ENCODE measurements around the gene TNS1. TPM values are rescaled to one million over a fixed set of nuclear protein-coding genes. Genes with fewer than 3 reads are reported as not detected.

The TNS1 gene
- total RNA-seq, 1 experiment from 2014 or later: 4.5 TPM

DNA sequence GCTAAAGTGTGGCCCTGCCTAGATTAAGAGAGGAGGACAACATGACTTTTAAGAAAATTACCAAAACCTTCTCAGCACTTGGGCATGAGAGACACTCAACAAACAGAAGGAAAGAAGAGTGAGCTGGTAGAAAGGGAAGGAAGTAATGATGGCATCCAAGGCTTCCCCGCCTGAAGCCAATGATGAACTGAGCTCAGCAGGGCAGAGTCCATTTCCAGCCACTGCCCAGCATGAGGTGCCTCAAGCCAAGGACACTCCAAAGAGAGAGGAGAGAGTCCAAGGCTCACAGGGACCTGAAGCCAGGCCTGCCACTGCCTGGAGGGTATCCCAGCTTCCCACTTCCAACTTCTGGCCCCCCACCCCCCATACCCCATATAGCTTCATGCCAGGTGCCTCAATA is 9.5 kb upstream of the TNS1 start:
- Mint-ChIP-seq H3K27ac (no peak overlapping the region), H3K4me3 (no peak overlapping the region), H3K9me3 (no peaks in the 10 kb centered on the region), H3K36me3 (no peaks in the 10 kb centered on the region), H3K4me1 (peaks cover 41% of the 10 kb centered on the region), H3K27me3 (ENCODE audit: low read depth) (peaks cover 50% of the 10 kb centered on the region)
- CTCF ChIA-PET: interaction anchor here (0.6 to 3.8 kb wide), 11 partner anchors 9 to 227 kb away, joined by 3 to 31 read pairs (median 3); partner anchors contain the start of genes RUFY4 and TNS1
- ATAC-seq (no peak), DNase-seq (ENCODE audit: low spot score) (no peak)
- TF ChIP-seq GRHL2 (CRISPR knock-in tag; IDR thresholded peaks at IDR 0.05; ENCODE audit: insufficient replicate concordance, severe bottlenecking) (no peak), ZNF532 (CRISPR knock-in tag; IDR thresholded peaks at IDR 0.05; ENCODE audit: borderline replicate concordance) (no peak), GABPB1 (CRISPR knock-in tag; IDR thresholded peaks at IDR 0.05) (no peak), SMAD3 (CRISPR knock-in tag; IDR thresholded peaks at IDR 0.05; ENCODE audit: borderline replicate concordance) (no peak), ZBTB43 (CRISPR knock-in tag; IDR thresholded peaks at IDR 0.05) (no peak), NR1H2 (CRISPR knock-in tag; IDR thresholded peaks at IDR 0.05) (no peak), ESRRA (CRISPR knock-in tag; IDR thresholded peaks at IDR 0.05; ENCODE audit: borderline replicate concordance) (no peak), MYBL2 (CRISPR knock-in tag; IDR thresholded peaks at IDR 0.05) (no peak), STAT6 (CRISPR knock-in tag; conservative IDR thresholded peaks at IDR 0.05; ENCODE audit: low read depth) (no peak), ATF3 (CRISPR knock-in tag; conservative IDR thresholded peaks at IDR 0.05) (no peak), JUN (CRISPR knock-in tag; IDR thresholded peaks at IDR 0.05) (no peak)
- TF ChIP-seq, protein P1, sequence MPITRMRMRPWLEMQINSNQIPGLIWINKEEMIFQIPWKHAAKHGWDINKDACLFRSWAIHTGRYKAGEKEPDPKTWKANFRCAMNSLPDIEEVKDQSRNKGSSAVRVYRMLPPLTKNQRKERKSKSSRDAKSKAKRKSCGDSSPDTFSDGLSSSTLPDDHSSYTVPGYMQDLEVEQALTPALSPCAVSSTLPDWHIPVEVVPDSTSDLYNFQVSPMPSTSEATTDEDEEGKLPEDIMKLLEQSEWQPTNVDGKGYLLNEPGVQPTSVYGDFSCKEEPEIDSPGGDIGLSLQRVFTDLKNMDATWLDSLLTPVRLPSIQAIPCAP (CRISPR knock-in tag; IDR thresholded peaks at IDR 0.05): no peak
- TF ChIP-seq, protein P2, sequence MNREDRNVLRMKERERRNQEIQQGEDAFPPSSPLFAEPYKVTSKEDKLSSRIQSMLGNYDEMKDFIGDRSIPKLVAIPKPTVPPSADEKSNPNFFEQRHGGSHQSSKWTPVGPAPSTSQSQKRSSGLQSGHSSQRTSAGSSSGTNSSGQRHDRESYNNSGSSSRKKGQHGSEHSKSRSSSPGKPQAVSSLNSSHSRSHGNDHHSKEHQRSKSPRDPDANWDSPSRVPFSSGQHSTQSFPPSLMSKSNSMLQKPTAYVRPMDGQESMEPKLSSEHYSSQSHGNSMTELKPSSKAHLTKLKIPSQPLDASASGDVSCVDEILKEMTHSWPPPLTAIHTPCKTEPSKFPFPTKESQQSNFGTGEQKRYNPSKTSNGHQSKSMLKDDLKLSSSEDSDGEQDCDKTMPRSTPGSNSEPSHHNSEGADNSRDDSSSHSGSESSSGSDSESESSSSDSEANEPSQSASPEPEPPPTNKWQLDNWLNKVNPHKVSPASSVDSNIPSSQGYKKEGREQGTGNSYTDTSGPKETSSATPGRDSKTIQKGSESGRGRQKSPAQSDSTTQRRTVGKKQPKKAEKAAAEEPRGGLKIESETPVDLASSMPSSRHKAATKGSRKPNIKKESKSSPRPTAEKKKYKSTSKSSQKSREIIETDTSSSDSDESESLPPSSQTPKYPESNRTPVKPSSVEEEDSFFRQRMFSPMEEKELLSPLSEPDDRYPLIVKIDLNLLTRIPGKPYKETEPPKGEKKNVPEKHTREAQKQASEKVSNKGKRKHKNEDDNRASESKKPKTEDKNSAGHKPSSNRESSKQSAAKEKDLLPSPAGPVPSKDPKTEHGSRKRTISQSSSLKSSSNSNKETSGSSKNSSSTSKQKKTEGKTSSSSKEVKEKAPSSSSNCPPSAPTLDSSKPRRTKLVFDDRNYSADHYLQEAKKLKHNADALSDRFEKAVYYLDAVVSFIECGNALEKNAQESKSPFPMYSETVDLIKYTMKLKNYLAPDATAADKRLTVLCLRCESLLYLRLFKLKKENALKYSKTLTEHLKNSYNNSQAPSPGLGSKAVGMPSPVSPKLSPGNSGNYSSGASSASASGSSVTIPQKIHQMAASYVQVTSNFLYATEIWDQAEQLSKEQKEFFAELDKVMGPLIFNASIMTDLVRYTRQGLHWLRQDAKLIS (CRISPR knock-in tag; IDR thresholded peaks at IDR 0.05; ENCODE audit: borderline replicate concordance): no peak
- POLR2A ChIA-PET: interaction anchor here (1.7 kb wide), 1 partner anchor 20 kb away, joined by 5 read pairs; no protein-coding TSS in a partner anchor

Data from WTC11 (cell line).